NOMO-1 treated with DMSO at 0.1 percent for 48 hours (cell line): ENCODE data around the gene MYH15.

Source experiments
- DNase-seq: peaks from one replicate; lab custom pipeline; 2025; ENCODE audit not compliant: unreplicated experiment; lab: John Stamatoyannopoulos, UW

The MYH15 gene

GRCh38 chr3:108473711-108474110, 36.7 kb downstream of the MYH15 start:
- no peak for DNase-seq

DNA sequence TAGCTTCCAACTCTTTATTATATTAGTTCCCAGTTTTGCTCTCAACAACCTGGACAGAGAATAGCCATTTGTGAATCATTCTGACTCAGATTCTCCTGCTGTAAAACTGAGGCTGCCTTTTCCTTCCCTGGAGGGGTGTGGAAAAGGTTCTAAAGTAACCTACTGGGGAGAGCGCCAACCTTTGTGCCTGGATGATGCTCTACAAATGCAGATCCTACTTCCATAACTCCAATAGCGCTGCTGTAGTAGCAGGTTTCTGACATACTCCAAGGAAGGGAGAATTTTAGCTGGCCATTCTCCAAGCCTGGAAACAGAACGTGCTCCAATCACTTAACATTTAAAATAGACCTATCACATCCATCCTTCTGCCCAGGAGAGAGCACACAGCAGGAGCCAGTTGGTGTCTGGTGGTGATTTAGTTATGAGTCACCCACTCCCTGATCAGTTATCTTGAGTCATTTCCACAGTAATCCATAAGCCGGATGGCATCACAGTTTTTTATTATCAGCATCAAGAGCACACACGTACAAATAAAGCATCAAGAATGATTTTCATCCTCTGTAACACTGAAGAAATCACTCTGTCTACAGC, 38.3 kb downstream of the MYH15 start:
- no peak for DNase-seq

GRCh38 chr3:108471426-108471825, 39.0 kb downstream of the MYH15 start:
- no peak for DNase-seq

- DNase-seq, result no peak
Measured at GRCh38 chr3:108469126-108469525, 41.3 kb downstream of the MYH15 start.

DNA sequence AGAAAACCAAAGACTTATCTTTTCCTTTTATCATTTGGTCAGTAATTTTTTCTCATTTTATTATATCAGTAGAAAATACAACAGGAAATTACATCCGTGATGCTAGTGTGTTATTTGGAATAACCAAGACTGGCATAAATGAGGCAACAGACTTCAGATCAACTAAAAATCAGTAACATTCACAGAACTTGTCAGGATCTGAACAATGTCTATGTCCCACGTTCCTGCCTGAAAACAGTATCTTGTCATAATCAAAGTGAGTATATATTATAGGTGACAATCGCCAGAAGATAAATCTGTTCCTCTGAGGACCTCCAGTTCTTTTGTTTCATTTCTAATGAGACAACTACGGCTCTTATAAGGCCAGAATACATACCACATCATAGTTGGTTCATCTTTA, 41.8 kb downstream of the MYH15 start:
- DNase-seq, result no peak

- no peak for DNase-seq
Measured at GRCh38 chr3:108462899-108463298, 47.5 kb downstream of the MYH15 start.

GRCh38 chr3:108461661-108462111, 48.7 kb downstream of the MYH15 start:
- no peak for DNase-seq

DNA sequence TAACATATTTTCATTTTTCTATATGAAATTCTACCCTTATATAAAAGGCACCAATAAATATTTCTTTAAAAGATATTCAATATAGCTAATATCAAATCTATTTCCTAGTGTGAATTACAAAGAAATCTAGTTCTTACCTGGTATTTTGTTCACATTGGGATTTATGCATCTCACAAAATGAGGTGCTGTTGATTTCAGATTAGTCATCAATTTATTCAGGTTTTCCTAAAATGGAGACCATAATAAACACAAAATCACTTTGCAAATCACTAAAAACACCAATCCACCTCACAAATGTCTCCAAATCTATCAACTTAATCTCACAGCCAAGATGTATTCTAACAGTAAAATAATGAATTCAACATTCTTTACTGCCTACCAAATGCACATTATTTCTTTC, 51.2 kb downstream of the MYH15 start:
- no peak for DNase-seq

DNA sequence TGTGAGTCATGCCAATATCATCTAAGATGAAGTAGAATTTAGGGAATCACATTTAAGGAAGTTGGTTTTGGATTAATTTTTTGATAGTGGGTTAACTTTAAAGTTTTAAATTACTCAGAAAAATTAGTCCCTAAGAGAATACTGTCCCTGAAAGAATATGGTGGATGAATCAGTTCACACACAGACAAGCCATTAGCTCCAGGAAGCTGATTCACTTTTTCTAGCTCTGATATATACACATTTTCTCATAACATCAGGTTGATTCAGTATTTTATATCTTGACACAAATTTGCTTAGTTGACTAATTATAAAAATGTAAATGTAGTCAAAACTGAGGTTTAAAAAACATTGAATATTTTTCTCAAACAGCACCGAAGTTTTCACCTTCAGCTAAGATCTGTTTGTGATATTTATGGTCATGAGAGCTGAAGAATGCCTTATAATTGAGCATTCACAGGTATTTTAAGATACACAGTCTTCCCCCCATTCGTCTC, 55.1 kb downstream of the MYH15 start:
- no peak for DNase-seq

DNA sequence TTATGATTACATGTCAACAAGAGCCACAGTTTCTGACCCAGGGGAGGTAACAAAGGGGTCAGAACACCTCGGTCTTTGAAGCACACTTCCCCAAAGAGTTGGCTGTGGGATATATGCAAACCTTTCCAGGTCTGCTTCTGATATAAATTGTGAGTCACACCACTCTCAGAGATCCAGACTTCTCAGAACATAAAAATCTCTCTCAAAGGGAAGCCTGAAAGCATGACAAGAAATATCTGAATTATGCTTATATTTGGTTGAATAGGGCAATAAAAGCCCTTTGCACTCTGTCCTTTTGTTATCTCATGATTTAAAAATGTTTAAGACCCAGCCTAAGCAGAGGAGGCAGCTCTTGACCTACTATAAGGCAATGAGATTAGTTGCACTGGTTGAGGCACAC, 56.8 kb downstream of the MYH15 start:
- no peak for DNase-seq

DNA sequence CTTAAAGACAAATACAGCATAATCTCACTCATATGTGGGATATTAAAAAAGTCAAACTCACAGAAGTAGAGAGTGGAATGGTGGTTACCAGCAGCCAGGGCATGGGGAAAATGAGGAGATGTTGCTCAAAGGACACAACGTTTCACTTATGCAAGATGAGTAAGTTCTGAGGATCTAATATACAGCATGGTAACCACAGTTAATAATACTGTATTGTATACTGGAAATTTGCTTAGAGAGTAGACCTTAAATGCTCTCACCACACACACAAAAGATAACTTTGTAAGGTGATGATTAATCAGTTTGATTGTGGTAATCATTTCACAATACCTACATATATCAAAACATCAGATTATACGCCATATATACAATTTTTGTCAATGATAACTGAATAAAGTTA, 60.0 kb downstream of the MYH15 start:
- DNase-seq, result no peak

GRCh38 chr3:108448593-108448992, 61.8 kb downstream of the MYH15 start:
- peak; percentile 85 for DNase-seq

GRCh38 chr3:108447096-108447847, 63.1 kb downstream of the MYH15 start:
- no peak for DNase-seq

- no peak for DNase-seq
Measured at GRCh38 chr3:108442281-108442680, 68.1 kb downstream of the MYH15 start.

DNA sequence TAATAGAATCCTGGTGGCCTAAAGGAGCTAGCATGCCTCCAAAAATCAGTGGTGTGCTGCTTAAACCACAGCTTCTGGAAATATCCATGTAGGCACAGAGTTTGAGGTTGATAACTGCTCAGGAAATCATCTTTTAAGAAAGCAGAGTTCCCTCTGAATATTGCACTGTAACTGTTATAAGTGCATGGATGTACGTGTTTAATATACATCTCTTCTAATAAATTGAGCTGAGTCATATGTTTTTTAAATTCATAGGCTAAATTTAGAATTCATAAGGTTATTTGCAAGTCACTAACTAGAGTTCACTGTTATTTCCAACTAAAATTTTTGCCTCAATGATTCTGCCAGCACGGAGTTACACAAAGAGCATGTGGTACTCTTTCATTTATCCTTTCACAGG, 68.9 kb downstream of the MYH15 start:
- DNase-seq, result no peak

DNA sequence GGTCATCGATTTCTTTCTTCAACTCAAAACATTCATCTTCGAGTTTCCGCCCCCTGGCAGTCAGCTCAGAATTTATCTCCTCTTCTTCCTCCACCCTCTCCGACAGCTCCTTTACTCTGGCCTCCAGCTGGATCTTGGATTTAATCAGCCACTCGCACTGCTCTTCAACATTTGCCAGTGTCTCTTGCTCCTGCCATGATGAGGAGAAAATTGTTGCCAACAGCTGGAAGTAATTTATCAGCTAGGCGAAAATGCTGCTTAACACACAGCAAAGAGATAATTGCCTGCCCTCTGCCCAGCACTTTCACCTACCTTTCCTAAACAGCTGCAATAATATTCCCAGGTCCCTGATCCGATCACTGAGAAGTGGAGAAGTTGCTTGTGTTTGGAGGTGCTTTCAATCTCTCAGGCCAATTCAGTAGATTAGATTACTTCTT, 69.3 kb downstream of the MYH15 start:
- DNase-seq, result no peak

DNA sequence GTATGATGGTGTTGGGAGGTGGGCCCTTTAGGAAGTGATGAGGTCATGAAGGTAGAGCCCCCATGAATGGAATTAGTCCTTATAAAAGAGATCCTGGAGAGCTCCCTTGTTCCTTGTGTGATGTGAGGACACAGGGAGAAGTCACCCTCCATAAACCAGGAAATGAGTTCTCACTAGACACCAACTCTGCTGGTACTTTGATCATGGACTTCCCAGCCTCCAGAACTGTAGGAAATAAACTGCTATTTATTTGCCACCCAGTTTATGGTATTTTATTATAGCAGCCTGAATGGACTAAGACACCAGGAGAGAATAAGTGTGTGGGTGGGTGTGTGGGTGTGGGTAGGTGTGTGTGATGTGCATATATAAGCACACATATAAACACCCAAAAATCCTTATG, 71.9 kb downstream of the MYH15 start:
- DNase-seq, result no peak

DNA sequence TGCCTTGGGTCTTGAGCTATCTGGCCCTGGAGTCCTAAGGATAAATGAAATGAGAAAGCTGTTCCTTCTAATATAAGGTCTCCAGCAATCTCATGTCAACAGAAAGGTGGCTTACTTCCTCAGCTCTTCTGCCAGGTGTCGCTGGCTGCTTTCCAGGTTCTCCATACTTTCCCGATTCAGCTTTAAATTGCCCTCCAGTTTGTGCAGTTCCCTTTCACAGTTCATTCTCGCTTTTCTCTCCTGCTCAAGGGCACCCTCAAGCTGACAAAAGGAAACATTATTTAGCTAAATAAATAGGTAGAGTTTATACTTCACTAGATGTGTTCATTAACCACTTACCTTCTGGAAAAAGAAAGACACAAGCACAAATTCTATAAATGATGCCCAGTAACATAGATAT, 73.0 kb downstream of the MYH15 start:
- DNase-seq, result no peak

DNA sequence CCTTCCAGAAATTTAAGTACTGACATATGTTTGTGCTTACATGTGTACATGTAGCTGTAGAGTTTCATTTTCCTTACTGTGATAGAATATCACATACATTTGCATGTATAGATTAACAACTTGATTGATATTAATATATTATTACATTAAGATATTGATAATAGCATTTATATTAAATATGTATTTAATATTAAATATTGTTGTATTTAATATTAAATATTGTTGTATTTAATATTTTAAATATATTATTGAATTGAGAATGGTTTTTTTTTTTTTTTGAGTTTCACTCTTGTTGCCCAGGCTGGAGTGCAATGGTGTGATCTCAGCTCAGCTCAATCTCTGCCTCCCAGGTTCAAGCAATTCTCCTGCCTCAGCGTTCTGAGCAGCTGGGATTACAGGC, 76.5 kb downstream of the MYH15 start:
- no peak for DNase-seq

DNA sequence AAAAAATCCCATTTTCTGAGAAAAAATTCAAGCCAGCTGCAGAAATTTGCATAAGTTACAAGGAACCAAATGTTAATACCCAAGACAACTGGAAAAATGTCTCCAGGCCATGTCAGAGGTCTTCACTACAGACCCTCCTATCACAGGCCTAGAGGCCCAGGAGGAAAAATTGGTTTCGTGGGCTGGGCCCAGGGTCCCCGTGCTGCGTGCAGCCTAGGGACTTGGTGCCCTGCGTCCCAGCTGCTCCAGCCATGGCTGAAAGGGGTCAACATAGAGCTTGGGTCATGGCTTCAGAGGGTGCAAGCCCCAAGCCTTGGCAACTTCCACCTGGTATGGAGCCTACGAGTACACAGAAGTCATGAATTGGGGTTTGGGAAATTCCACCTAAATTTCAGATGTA, 78.0 kb downstream of the MYH15 start:
- no peak for DNase-seq

DNA sequence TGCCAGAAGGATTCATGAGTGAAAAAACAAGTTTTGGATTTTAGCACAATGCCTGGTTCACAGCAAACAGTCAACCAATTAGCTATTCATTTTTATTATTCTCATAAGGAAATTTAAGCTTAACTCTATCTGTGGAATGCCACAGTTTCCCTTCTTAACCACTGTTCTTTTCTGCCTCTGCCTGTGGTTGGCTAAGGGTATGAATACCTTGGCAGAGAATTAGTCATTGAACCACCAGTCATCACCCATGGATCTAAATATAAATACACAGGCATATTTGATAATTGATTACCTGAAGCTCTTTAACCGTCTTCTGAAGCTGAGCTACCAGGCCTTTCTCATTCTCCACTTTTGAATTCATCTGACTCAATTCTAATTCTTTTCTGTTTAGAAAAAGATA, 79.9 kb downstream of the MYH15 start:
- no peak for DNase-seq

GRCh38 chr3:108428586-108428985, 81.8 kb downstream of the MYH15 start:
- DNase-seq, result peak; percentile 25

GRCh38 chr3:108420926-108421325, 89.5 kb downstream of the MYH15 start:
- no peak for DNase-seq
